WTC11 (cell line): Measurements from ENCODE around the gene NLRC4. TPM values are rescaled to one million over a fixed set of nuclear protein-coding genes. Genes with fewer than 3 reads are reported as not detected.

Experiments used
- ATAC-seq: fragments of 200-7000 bp; cut with Tn5 transposase; 2 replicates; pipeline ENCODE4 v1.10.0; 2021; ENCODE audit warnings: mild to moderate bottlenecking, moderate library complexity
- CTCF ChIA-PET: fragments of 300-600 bp; sonication (Branson Sonifier 250); formaldehyde crosslinking; loops from one replicate; lab custom pipeline; 2021; ENCODE audit warnings: antibody characterized with exemption; lab: Charles Lee
- POLR2A ChIA-PET: fragments of 350-600 bp; sonication (Branson Sonifier 250); formaldehyde crosslinking; loops from one replicate; lab custom pipeline; 2021; ENCODE audit warnings: antibody characterized with exemption; lab: Charles Lee
- DNase-seq: peaks from one replicate; pipeline ENCODE4 v3.0.0; 2021; ENCODE audit warnings: low spot score
- H3K27ac Mint-ChIP-seq: 2 replicates; pipeline ENCODE4 v1.8.0; 2021; ENCODE audit warnings: mixed read lengths
- H3K27me3 Mint-ChIP-seq: 2 replicates; pipeline ENCODE4 v1.8.0; 2021; ENCODE audit warnings: low read depth, mild to moderate bottlenecking, moderate library complexity, mixed read lengths
- H3K36me3 Mint-ChIP-seq: 2 replicates; pipeline ENCODE4 v1.8.0; 2021; ENCODE audit warnings: mixed read lengths
- H3K4me1 Mint-ChIP-seq: 2 replicates; pipeline ENCODE4 v1.8.0; 2022; ENCODE audit warnings: mixed read lengths
- H3K4me3 Mint-ChIP-seq: 2 replicates; pipeline ENCODE4 v1.8.0; 2021; ENCODE audit warnings: mild to moderate bottlenecking, moderate library complexity, mixed read lengths
- H3K9me3 Mint-ChIP-seq: 2 replicates; pipeline ENCODE4 v1.8.0; 2021; ENCODE audit warnings: mixed read lengths
- FOXJ3 ChIP-seq: sonication (generic); formaldehyde crosslinking; IDR thresholded peaks from 2 replicates; pipeline ENCODE4 v1.9.0; 2021; ENCODE audit warnings: missing genetic modification reagents, mild to moderate bottlenecking, borderline replicate concordance
- FOXP1 ChIP-seq: sonication (generic); formaldehyde crosslinking; IDR thresholded peaks from 2 replicates; pipeline ENCODE4 v1.8.0; 2022; ENCODE audit warnings: missing genetic modification reagents, mild to moderate bottlenecking, moderate library complexity, borderline replicate concordance
- GRHL2 ChIP-seq: fragments of 250-450 bp; sonication (Bioruptor Pico); IDR thresholded peaks from 2 replicates; pipeline ENCODE4 v1.8.0; 2022; ENCODE audit warnings: mild to moderate bottlenecking, moderate library complexity; ENCODE audit not compliant: insufficient replicate concordance, severe bottlenecking
- GTF2I ChIP-seq: fragments of 250-450 bp; sonication (Bioruptor Pico); conservative IDR thresholded peaks from 2 replicates; pipeline ENCODE4 v1.4.0; 2021; ENCODE audit warnings: mild to moderate bottlenecking
- IRF2 ChIP-seq: sonication (generic); formaldehyde crosslinking; IDR thresholded peaks from 2 replicates; pipeline ENCODE4 v1.8.0; 2022; ENCODE audit warnings: low read depth, missing genetic modification reagents, borderline replicate concordance
- NFYB ChIP-seq: sonication (generic); formaldehyde crosslinking; conservative IDR thresholded peaks from 2 replicates; pipeline ENCODE4 v1.8.0; 2022; ENCODE audit warnings: low read depth, missing genetic modification reagents
- NR3C1 ChIP-seq: sonication (generic); formaldehyde crosslinking; conservative IDR thresholded peaks from 2 replicates; pipeline ENCODE4 v1.8.1; 2023; ENCODE audit warnings: low read depth, mild to moderate bottlenecking, missing genetic modification reagents
- SMAD3 ChIP-seq: sonication (generic); formaldehyde crosslinking; IDR thresholded peaks from 2 replicates; pipeline ENCODE4 v1.8.0; 2022; ENCODE audit warnings: missing genetic modification reagents, mild to moderate bottlenecking, borderline replicate concordance
- TCF7 ChIP-seq: sonication (generic); formaldehyde crosslinking; IDR thresholded peaks from 2 replicates; pipeline ENCODE4 v1.8.0; 2022; ENCODE audit warnings: mild to moderate bottlenecking, low read depth, missing genetic modification reagents, moderate library complexity
- TP53 ChIP-seq: sonication (generic); formaldehyde crosslinking; IDR thresholded peaks from 2 replicates; pipeline ENCODE4 v1.8.1; 2023; ENCODE audit warnings: mild to moderate bottlenecking, missing genetic modification reagents
- ZBTB21 ChIP-seq: sonication (generic); formaldehyde crosslinking; IDR thresholded peaks from 2 replicates; pipeline ENCODE4 v1.8.1; 2023; ENCODE audit warnings: mild to moderate bottlenecking, missing genetic modification reagents, borderline replicate concordance
- ZNF121 ChIP-seq: sonication (generic); formaldehyde crosslinking; IDR thresholded peaks from 2 replicates; pipeline ENCODE4 v1.8.0; 2023; ENCODE audit warnings: missing genetic modification reagents
- ZNF219 ChIP-seq: sonication (generic); formaldehyde crosslinking; IDR thresholded peaks from 2 replicates; pipeline ENCODE4 v1.8.0; 2023; ENCODE audit warnings: missing genetic modification reagents, mild to moderate bottlenecking, borderline replicate concordance
- ZNF416 ChIP-seq: fragments of 250-450 bp; sonication (Bioruptor Pico); IDR thresholded peaks from 2 replicates; pipeline ENCODE4 v1.9.0; 2021; ENCODE audit warnings: mild to moderate bottlenecking, inconsistent platforms
- ZNF423 ChIP-seq: fragments of 250-450 bp; sonication (Bioruptor Pico); IDR thresholded peaks from 2 replicates; pipeline ENCODE4 v2.1.2; 2022; ENCODE audit warnings: mild to moderate bottlenecking, moderate library complexity
- ZNF671 ChIP-seq: fragments of 250-450 bp; sonication (Bioruptor Pico); IDR thresholded peaks from 2 replicates; pipeline ENCODE4 v1.8.0; 2021; ENCODE audit warnings: mild to moderate bottlenecking
- total RNA-seq: library from RNA; stranded (reverse); gene quantifications from 3 replicates; pipeline ENCODE4 v1.2.3, GENCODE V29; 2021
- TF ChIP-seq, protein P1 (sequence below): sonication (generic); formaldehyde crosslinking; IDR thresholded peaks from 2 replicates; pipeline ENCODE4 v1.8.1; 2022; ENCODE audit warnings: low read depth, mild to moderate bottlenecking, moderate library complexity, missing genetic modification reagents, borderline replicate concordance
- TF ChIP-seq, protein P2 (sequence below): sonication (generic); formaldehyde crosslinking; IDR thresholded peaks from 2 replicates; pipeline ENCODE4 v1.8.0; 2022; ENCODE audit warnings: missing genetic modification reagents
- TF ChIP-seq, protein P3 (sequence below): sonication (generic); formaldehyde crosslinking; IDR thresholded peaks from 2 replicates; pipeline ENCODE4 v1.8.0; 2022; ENCODE audit warnings: mild to moderate bottlenecking, missing genetic modification reagents
- TF ChIP-seq, protein P4 (sequence below): sonication (generic); formaldehyde crosslinking; IDR thresholded peaks from 2 replicates; pipeline ENCODE4 v1.8.1; 2023; ENCODE audit warnings: mild to moderate bottlenecking, moderate library complexity, missing genetic modification reagents
- TF ChIP-seq, protein P5 (sequence below): sonication (generic); formaldehyde crosslinking; IDR thresholded peaks from 2 replicates; pipeline ENCODE4 v1.8.1; 2023; ENCODE audit warnings: mild to moderate bottlenecking, missing genetic modification reagents, borderline replicate concordance

Gene NLRC4
- total RNA-seq, 1 experiment from 2014 or later, result not detected

DNA sequence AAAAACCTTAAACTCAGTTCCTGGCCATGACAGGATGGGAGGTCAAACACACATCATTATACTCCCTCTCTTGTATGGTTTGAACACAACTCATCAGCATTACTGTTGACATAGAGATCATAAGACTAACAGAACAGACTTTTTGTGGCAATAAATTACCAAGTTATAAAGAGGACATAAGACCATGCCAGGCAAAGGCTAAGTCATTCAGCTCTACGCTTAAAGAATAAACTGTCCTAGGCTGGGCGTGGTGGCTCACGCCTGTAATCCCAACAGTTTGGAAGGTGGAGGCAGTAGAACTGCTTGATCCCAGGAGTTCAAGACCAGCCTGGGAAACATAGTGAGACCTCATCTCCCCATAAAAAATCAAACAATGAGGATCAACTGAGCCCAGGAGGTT is 16.4 kb downstream of the NLRC4 start:
- H3K27me3 Mint-ChIP-seq, result peaks cover 2% of the 10 kb centered on the region; the same call in 1 of the 2 replicates
- no peak overlapping the region for H3K27ac Mint-ChIP-seq
- ChIA-PET CTCF (interaction anchor here (0.8 kb wide), 1 partner anchor 84 kb away, joined by 3 read pairs; no protein-coding TSS in a partner anchor), POLR2A (no interaction called here)
- no peaks in the 10 kb centered on the region for H3K4me1 Mint-ChIP-seq
- no peak for TF ChIP-seq TCF7 (CRISPR knock-in tag)
- TF ChIP-seq ZNF121 (CRISPR knock-in tag), result no peak
- TF ChIP-seq IRF2 (CRISPR knock-in tag), result no peak
- no peak for TF ChIP-seq ZNF423 (CRISPR knock-in tag)
- TF ChIP-seq NR3C1 (CRISPR knock-in tag), result no peak
- no peak for TF ChIP-seq SMAD3 (CRISPR knock-in tag)
- TF ChIP-seq FOXP1 (CRISPR knock-in tag), result no peak
- TF ChIP-seq ZBTB21 (CRISPR knock-in tag), result no peak
- TF ChIP-seq, protein P1, sequence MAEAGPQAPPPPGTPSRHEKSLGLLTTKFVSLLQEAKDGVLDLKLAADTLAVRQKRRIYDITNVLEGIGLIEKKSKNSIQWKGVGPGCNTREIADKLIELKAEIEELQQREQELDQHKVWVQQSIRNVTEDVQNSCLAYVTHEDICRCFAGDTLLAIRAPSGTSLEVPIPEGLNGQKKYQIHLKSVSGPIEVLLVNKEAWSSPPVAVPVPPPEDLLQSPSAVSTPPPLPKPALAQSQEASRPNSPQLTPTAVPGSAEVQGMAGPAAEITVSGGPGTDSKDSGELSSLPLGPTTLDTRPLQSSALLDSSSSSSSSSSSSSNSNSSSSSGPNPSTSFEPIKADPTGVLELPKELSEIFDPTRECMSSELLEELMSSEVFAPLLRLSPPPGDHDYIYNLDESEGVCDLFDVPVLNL, result no peak
- TF ChIP-seq NFYB (CRISPR knock-in tag), result no peak
- no peak for TF ChIP-seq TP53 (CRISPR knock-in tag)
- TF ChIP-seq, protein P2, sequence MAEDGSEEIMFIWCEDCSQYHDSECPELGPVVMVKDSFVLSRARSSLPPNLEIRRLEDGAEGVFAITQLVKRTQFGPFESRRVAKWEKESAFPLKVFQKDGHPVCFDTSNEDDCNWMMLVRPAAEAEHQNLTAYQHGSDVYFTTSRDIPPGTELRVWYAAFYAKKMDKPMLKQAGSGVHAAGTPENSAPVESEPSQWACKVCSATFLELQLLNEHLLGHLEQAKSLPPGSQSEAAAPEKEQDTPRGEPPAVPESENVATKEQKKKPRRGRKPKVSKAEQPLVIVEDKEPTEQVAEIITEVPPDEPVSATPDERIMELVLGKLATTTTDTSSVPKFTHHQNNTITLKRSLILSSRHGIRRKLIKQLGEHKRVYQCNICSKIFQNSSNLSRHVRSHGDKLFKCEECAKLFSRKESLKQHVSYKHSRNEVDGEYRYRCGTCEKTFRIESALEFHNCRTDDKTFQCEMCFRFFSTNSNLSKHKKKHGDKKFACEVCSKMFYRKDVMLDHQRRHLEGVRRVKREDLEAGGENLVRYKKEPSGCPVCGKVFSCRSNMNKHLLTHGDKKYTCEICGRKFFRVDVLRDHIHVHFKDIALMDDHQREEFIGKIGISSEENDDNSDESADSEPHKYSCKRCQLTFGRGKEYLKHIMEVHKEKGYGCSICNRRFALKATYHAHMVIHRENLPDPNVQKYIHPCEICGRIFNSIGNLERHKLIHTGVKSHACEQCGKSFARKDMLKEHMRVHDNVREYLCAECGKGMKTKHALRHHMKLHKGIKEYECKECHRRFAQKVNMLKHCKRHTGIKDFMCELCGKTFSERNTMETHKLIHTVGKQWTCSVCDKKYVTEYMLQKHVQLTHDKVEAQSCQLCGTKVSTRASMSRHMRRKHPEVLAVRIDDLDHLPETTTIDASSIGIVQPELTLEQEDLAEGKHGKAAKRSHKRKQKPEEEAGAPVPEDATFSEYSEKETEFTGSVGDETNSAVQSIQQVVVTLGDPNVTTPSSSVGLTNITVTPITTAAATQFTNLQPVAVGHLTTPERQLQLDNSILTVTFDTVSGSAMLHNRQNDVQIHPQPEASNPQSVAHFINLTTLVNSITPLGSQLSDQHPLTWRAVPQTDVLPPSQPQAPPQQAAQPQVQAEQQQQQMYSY (CRISPR knock-in tag), result no peak
- ATAC-seq, result no peak
- no peak overlapping the region for H3K4me3 Mint-ChIP-seq
- H3K9me3 Mint-ChIP-seq, result no peaks in the 10 kb centered on the region
- H3K36me3 Mint-ChIP-seq, result no peaks in the 10 kb centered on the region
- no peak for DNase-seq

DNA sequence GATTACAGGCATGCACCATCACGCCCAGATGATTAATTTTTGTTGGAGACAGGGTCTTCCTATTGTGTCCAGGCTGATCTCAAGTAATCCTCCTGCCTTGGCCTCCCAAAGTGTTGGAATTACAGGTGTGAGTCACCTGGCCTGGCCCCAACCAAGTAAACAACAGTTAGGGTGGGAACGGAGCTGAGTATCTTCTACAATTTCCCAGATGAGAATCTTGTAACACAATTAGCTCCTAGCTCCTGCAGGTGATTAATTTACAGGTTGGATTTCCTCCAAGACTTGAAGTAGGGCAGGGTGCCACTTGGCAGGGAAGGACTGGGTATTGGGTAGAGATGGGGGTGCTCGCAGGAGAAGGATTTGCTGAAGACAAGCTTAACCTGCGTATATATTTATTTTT is 17.8 kb downstream of the NLRC4 start:
- Mint-ChIP-seq H3K27ac (no peak overlapping the region), H3K27me3 (peaks cover 2% of the 10 kb centered on the region; the same call in 1 of the 2 replicates), H3K4me1 (no peaks in the 10 kb centered on the region), H3K4me3 (no peak overlapping the region), H3K36me3 (no peaks in the 10 kb centered on the region), H3K9me3 (no peaks in the 10 kb centered on the region)
- ChIA-PET CTCF (no interaction called here), POLR2A (no interaction called here)
- ATAC-seq, result no peak
- no peak for DNase-seq
- TF ChIP-seq, protein P3, sequence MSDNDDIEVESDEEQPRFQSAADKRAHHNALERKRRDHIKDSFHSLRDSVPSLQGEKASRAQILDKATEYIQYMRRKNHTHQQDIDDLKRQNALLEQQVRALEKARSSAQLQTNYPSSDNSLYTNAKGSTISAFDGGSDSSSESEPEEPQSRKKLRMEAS (CRISPR knock-in tag), result no peak
- no peak for TF ChIP-seq GRHL2 (CRISPR knock-in tag)
- TF ChIP-seq, protein P2 (CRISPR knock-in tag), result no peak
- TF ChIP-seq, protein P4, sequence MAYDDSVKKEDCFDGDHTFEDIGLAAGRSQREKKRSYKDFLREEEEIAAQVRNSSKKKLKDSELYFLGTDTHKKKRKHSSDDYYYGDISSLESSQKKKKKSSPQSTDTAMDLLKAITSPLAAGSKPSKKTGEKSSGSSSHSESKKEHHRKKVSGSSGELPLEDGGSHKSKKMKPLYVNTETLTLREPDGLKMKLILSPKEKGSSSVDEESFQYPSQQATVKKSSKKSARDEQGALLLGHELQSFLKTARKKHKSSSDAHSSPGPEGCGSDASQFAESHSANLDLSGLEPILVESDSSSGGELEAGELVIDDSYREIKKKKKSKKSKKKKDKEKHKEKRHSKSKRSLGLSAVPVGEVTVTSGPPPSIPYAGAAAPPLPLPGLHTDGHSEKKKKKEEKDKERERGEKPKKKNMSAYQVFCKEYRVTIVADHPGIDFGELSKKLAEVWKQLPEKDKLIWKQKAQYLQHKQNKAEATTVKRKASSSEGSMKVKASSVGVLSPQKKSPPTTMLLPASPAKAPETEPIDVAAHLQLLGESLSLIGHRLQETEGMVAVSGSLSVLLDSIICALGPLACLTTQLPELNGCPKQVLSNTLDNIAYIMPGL, result no peak
- TF ChIP-seq, protein P5, sequence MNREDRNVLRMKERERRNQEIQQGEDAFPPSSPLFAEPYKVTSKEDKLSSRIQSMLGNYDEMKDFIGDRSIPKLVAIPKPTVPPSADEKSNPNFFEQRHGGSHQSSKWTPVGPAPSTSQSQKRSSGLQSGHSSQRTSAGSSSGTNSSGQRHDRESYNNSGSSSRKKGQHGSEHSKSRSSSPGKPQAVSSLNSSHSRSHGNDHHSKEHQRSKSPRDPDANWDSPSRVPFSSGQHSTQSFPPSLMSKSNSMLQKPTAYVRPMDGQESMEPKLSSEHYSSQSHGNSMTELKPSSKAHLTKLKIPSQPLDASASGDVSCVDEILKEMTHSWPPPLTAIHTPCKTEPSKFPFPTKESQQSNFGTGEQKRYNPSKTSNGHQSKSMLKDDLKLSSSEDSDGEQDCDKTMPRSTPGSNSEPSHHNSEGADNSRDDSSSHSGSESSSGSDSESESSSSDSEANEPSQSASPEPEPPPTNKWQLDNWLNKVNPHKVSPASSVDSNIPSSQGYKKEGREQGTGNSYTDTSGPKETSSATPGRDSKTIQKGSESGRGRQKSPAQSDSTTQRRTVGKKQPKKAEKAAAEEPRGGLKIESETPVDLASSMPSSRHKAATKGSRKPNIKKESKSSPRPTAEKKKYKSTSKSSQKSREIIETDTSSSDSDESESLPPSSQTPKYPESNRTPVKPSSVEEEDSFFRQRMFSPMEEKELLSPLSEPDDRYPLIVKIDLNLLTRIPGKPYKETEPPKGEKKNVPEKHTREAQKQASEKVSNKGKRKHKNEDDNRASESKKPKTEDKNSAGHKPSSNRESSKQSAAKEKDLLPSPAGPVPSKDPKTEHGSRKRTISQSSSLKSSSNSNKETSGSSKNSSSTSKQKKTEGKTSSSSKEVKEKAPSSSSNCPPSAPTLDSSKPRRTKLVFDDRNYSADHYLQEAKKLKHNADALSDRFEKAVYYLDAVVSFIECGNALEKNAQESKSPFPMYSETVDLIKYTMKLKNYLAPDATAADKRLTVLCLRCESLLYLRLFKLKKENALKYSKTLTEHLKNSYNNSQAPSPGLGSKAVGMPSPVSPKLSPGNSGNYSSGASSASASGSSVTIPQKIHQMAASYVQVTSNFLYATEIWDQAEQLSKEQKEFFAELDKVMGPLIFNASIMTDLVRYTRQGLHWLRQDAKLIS, result no peak
- no peak for TF ChIP-seq NFYB (CRISPR knock-in tag)
- TF ChIP-seq ZNF416 (CRISPR knock-in tag), result no peak
- no peak for TF ChIP-seq ZNF219
- no peak for TF ChIP-seq ZBTB21 (CRISPR knock-in tag)
- no peak for TF ChIP-seq GTF2I (CRISPR knock-in tag)
- no peak for TF ChIP-seq FOXJ3
- no peak for TF ChIP-seq ZNF671 (CRISPR knock-in tag)
